Measurements from ENCODE around the gene AK6. TPM values are rescaled to one million over a fixed set of nuclear protein-coding genes. Genes with fewer than 3 reads are reported as not detected.
"Not testable (repeated sequence)": the region's sequence is repeated elsewhere in the genome, so short reads cannot be mapped to it uniquely, and the experiment has no call there.

Gene AK6
- total RNA-seq, 1 experiment from 2014 or later, result 97.5 TPM

DNA sequence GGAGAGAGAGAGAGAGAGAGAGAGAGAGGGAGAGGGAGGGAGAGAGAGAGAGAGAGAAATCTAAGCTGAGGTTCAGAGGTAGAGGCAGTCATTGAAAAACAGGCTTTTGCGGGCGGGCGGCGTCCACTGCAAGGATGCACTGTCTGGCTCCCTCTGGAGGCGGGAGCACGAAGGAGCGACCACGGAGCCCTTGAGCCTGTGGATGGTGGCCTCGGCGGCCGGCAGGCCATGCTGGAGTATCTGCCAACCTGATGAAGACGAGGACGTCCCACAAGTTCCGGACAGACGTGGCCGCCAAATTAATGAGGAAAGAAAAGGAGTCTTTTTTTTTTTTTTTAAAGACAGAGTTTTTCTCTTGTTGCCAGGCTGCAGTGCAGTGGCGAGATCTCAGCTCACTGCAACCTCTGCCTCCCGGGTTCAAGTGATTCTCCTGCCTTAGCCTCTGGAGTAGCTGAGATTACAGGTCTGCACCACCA, 34.5 kb downstream of the AK6 start:
- peak; percentile 86 for DNase-seq (ENCODE audit: low spot score)
- no TSS peak for BruUV-seq (replicated peaks)
- no peaks in the 10 kb centered on the region for H3K4me1 ChIP-seq (ENCODE audit: insufficient read depth, low read length, poor library complexity, severe bottlenecking)
- H3K9me3 ChIP-seq (ENCODE audit: low read depth, low read length, poor library complexity, severe bottlenecking), result no peaks in the 10 kb centered on the region
- ChIA-PET POLR2A (ENCODE audit: low non-redundant PET) (no interaction called here), CTCF (interaction anchor here (0.6 to 1.7 kb wide), 7 partner anchors 21 to 292 kb away, joined by 3 to 17 read pairs (median 5); partner anchors contain the start of gene SLC30A5)
- H3K4me3 ChIP-seq (ENCODE audit: low read depth, low read length, poor library complexity, severe bottlenecking), result no peak overlapping the region
- TF ChIP-seq EZH2 (IDR thresholded peaks at IDR 0.05; ENCODE audit: borderline replicate concordance, low read depth, low read length, poor library complexity, severe bottlenecking), result no peak
- TF ChIP-seq, protein P1, sequence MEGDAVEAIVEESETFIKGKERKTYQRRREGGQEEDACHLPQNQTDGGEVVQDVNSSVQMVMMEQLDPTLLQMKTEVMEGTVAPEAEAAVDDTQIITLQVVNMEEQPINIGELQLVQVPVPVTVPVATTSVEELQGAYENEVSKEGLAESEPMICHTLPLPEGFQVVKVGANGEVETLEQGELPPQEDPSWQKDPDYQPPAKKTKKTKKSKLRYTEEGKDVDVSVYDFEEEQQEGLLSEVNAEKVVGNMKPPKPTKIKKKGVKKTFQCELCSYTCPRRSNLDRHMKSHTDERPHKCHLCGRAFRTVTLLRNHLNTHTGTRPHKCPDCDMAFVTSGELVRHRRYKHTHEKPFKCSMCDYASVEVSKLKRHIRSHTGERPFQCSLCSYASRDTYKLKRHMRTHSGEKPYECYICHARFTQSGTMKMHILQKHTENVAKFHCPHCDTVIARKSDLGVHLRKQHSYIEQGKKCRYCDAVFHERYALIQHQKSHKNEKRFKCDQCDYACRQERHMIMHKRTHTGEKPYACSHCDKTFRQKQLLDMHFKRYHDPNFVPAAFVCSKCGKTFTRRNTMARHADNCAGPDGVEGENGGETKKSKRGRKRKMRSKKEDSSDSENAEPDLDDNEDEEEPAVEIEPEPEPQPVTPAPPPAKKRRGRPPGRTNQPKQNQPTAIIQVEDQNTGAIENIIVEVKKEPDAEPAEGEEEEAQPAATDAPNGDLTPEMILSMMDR (conservative IDR thresholded peaks at IDR 0.05; ENCODE audit: low read depth, low read length), result peak; percentile 83
- H3K27ac ChIP-seq (ENCODE audit: low read depth, low read length, poor library complexity, severe bottlenecking), result no peak overlapping the region
- H3K27me3 ChIP-seq (replicated peaks; ENCODE audit: insufficient read depth, low read depth, low read length, poor library complexity), result no peaks in the 10 kb centered on the region
- H3K36me3 ChIP-seq (ENCODE audit: insufficient read depth, low read length, poor library complexity, severe bottlenecking), result no peaks in the 10 kb centered on the region
- intact Hi-C loops (cut with micrococcal nuclease; ENCODE audit: unreplicated experiment), result loop anchor here (5.0 to 10.0 kb wide), 2 partner anchors 243 to 310 kb away; partner anchors contain the start of gene SLC30A5

DNA sequence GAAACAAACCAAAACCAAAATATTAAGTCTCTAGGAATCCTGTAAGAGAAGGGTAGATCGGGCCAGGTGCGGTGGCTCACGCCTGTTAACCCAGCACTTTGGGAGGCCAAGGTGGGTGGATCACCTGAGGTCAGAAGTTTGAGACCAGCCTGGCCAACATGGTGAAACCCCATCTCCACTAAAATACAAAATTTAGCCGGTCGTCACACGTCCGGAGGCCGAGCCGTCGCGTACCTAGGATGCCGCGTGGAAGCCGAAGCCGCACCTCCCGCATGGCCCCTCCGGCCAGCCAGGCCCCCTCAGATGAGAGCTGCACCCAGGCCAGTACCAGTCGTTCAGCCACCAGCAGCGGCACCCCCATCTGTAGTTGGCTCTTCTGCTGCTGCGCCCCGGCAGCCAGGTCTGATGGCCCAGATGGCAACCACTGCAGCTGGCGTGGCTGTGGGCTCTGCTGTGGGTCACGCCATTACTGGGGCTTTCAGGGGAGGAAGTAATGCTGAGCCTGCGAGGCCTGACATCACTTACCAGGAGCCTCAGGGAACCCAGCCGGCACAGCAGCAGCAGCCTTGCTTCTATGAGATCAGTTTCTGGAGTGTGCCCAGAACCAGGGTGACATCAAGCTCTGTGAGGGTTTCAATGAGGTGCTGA, 35.5 kb downstream of the AK6 start:
- intact Hi-C loops (cut with micrococcal nuclease; ENCODE audit: unreplicated experiment), result loop anchor here (5.0 to 10.0 kb wide), 2 partner anchors 241 to 309 kb away; partner anchors contain the start of gene SLC30A5

DNA sequence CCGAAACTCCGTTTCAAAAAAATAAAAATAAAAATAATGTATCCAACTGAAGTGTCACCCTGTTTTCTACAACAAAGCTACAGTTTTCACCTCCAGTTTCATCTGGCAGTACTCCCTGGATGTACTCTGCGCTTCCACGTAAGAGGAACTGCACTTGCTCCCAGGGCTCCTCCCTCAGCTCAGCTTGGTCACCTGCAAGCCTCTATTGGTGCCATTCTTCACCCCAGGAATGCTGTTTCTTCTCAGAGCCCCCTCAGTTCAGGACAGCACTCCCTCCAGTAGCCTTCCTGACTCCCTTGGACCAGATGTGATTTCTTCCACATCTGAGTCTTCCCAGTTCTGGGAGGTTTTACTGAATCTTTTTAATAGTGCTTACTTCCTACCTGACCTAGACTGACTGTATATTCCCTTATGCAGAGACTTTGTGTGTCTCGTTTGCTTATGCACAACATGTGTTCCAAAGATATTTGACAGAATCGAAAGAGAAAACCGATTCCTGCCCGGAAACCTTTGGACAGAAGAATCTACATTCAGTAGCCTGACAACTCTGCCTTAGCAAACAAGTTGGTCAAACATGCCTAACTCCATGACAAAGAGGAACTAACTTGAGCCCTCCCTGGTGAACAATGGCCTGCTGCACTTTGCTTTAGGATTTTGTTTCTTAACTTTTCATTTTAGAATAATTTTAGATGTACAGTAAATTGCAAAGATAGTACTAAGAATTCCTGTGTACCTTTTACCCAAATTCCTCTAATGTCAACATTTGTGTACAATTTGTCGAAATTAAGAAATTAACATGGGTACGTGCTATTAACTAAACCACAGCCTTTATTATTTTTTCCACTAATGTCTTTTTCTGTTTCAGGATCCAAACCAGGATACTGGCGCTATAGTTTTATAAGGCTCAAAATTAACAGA, 37.5 kb downstream of the AK6 start:
- TF ChIP-seq, protein P1 (conservative IDR thresholded peaks at IDR 0.05; ENCODE audit: low read depth, low read length), result no peak
- no peak for TF ChIP-seq EZH2 (IDR thresholded peaks at IDR 0.05; ENCODE audit: borderline replicate concordance, low read depth, low read length, poor library complexity, severe bottlenecking)
- Histone ChIP-seq H3K4me3 (ENCODE audit: low read depth, low read length, poor library complexity, severe bottlenecking) (peak overlapping the region; percentile 64), H3K27me3 (replicated peaks; ENCODE audit: insufficient read depth, low read depth, low read length, poor library complexity) (no peaks in the 10 kb centered on the region), H3K27ac (ENCODE audit: low read depth, low read length, poor library complexity, severe bottlenecking) (no peak overlapping the region), H3K4me1 (ENCODE audit: insufficient read depth, low read length, poor library complexity, severe bottlenecking) (no peaks in the 10 kb centered on the region), H3K9me3 (ENCODE audit: low read depth, low read length, poor library complexity, severe bottlenecking) (no peaks in the 10 kb centered on the region), H3K36me3 (ENCODE audit: insufficient read depth, low read length, poor library complexity, severe bottlenecking) (no peaks in the 10 kb centered on the region)
- DNase-seq (ENCODE audit: low spot score), result no peak
- intact Hi-C loops (cut with micrococcal nuclease; ENCODE audit: unreplicated experiment), result loop anchor here (5.0 to 10.0 kb wide), 2 partner anchors 239 to 307 kb away; partner anchors contain the start of gene SLC30A5
- POLR2A ChIA-PET (ENCODE audit: low non-redundant PET), result no interaction called here
- TSS peak; percentile 66 for BruUV-seq (replicated peaks)
- CTCF ChIA-PET, result no interaction called here

More for the DNA sequence above, 35.5 kb downstream of the AK6 start:
- POLR2A ChIA-PET (ENCODE audit: low non-redundant PET); H3K27me3 ChIP-seq (replicated peaks; ENCODE audit: insufficient read depth, low read depth, low read length, poor library complexity); H3K4me1 ChIP-seq (ENCODE audit: insufficient read depth, low read length, poor library complexity, severe bottlenecking); H3K9me3 ChIP-seq (ENCODE audit: low read depth, low read length, poor library complexity, severe bottlenecking); H3K27ac ChIP-seq (ENCODE audit: low read depth, low read length, poor library complexity, severe bottlenecking); H3K4me3 ChIP-seq (ENCODE audit: low read depth, low read length, poor library complexity, severe bottlenecking); H3K36me3 ChIP-seq (ENCODE audit: insufficient read depth, low read length, poor library complexity, severe bottlenecking); DNase-seq (ENCODE audit: low spot score); BruUV-seq (replicated peaks): not testable (repeated sequence)
- CTCF ChIA-PET, result interaction anchor here (0.6 to 1.7 kb wide), 5 partner anchors 35 to 466 kb away, joined by 3 to 17 read pairs (median 4); partner anchors contain the start of gene SLC30A5

Data from A673 (cell line).